ENCODE measurements around the gene MRPL53.

GRCh38 chr2:74499940-74500577, 27.6 kb upstream of the MRPL53 start:
- TF ChIP-seq CTCF (conservative IDR thresholded peaks at IDR 0.05; ENCODE audit: low read depth, low read length) = no peak
- no peak for TF ChIP-seq CEBPB (IDR thresholded peaks at IDR 0.05; ENCODE audit: low read depth, low read length)
- no peak for TF ChIP-seq RAD21 (IDR thresholded peaks at IDR 0.05; ENCODE audit: low read length)
- TF ChIP-seq POLR2A (IDR thresholded peaks at IDR 0.05; ENCODE audit: low read depth, low read length) = no peak
- no peak for TF ChIP-seq FOS (IDR thresholded peaks at IDR 0.05; ENCODE audit: low read depth, low read length)
- TF ChIP-seq RCOR1 (IDR thresholded peaks at IDR 0.05; ENCODE audit: insufficient replicate concordance, low read length) = no peak
- no peak for TF ChIP-seq MAFK (IDR thresholded peaks at IDR 0.05; ENCODE audit: low read depth, low read length)
- TF ChIP-seq SMC3 (IDR thresholded peaks at IDR 0.05; ENCODE audit: low read depth, low read length) = no peak
- no peak for TF ChIP-seq NFE2L2 (IDR thresholded peaks at IDR 0.05; ENCODE audit: low read depth, low read length)
